Rectal smooth muscle tissue (tissue), 1 donor: ENCODE data around the gene AKAIN1.

Experiments
- H3K27ac ChIP-seq: one replicate; pipeline ENCODE4 v1.7.0; 2013; ENCODE audit warnings: low read depth, low read length, inconsistent platforms
- H3K27me3 ChIP-seq: one replicate; pipeline ENCODE4 v1.7.0; 2013; ENCODE audit warnings: low read length; ENCODE audit not compliant: control insufficient read depth, insufficient read depth
- H3K36me3 ChIP-seq: one replicate; pipeline ENCODE4 v1.7.0; 2013; ENCODE audit warnings: low read length; ENCODE audit not compliant: control insufficient read depth, insufficient read depth
- H3K4me1 ChIP-seq: one replicate; pipeline ENCODE4 v1.7.0; 2013; ENCODE audit warnings: low read length; ENCODE audit not compliant: control insufficient read depth, insufficient read depth
- H3K4me3 ChIP-seq: one replicate; pipeline ENCODE4 v1.7.0; 2013; ENCODE audit warnings: low read length
- H3K9ac ChIP-seq: one replicate; pipeline ENCODE4 v1.7.0; 2013; ENCODE audit warnings: low read length

AKAIN1 gene

DNA sequence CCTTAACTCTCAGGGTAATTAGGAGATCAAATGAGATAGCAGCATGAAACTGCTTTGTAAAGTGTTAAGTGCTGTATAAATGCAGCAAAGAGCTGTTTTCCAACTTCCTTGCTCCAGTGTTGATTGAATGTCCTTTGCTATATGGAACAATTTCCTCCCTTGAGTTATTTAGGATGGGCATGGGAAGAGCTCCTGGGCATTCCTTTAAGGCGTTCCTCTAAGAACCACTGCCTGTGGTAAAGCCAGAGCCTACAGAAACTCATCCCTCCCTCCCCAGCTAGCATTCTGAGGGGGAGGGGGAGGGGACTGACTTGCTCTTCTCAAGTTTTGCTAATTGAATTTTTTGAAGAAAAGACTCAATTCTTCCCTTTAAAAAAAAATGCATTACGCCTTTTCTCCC, 1.4 kb downstream of the AKAIN1 start:
- Histone ChIP-seq H3K4me1 (no peaks in the 10 kb centered on the region), H3K27ac (no peak overlapping the region), H3K4me3 (no peak overlapping the region), H3K9ac (no peak overlapping the region), H3K36me3 (no peaks in the 10 kb centered on the region), H3K27me3 (peaks cover 11% of the 10 kb centered on the region)

DNA sequence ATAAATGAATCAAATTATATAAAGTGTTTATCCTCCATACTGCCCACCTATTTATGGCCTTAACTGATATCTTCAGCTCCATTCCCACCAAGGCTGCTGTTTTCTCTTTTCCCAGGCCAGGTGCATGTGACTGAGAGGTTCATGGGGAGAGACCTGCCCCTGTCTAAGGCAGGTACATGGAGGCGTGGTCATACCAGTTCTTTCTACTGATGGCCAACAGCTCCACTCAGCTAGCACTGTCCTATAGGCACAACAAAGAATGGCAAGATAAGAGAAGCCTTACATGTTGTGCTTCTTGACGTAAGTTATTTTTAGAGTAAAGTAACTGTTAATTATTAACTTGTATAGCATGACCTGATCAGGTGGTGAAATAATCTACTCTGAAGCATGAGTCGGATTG, 16.8 kb downstream of the AKAIN1 start:
- no peaks in the 10 kb centered on the region for H3K4me1 ChIP-seq
- H3K9ac ChIP-seq = no peak overlapping the region
- H3K4me3 ChIP-seq = no peak overlapping the region

DNA sequence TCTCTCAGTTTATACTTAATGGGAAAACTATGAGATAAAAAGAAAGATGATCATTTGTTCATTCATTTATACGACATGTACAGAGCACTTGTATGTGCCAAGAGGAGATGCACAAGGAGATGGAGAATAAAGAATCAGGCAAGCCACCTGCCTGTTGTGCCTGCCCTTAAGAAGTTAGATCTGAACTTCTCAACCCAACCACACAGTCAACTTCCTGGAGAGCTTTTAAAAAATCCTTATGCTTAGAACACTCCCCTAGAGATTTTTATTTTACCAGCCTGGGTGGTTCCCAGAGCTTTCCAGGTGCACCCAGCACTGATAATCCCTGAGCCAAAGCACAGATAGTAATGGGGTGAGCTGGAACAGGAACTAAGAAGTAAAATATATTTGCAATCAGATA, 18.5 kb downstream of the AKAIN1 start:
- Histone ChIP-seq H3K4me1 (no peaks in the 10 kb centered on the region), H3K27ac (no peak overlapping the region), H3K36me3 (no peaks in the 10 kb centered on the region), H3K27me3 (no peaks in the 10 kb centered on the region), H3K4me3 (no peak overlapping the region), H3K9ac (no peak overlapping the region)

More for the DNA sequence above, 16.8 kb downstream of the AKAIN1 start:
- Histone ChIP-seq H3K36me3 (no peaks in the 10 kb centered on the region), H3K27ac (no peak overlapping the region), H3K27me3 (no peaks in the 10 kb centered on the region)

DNA sequence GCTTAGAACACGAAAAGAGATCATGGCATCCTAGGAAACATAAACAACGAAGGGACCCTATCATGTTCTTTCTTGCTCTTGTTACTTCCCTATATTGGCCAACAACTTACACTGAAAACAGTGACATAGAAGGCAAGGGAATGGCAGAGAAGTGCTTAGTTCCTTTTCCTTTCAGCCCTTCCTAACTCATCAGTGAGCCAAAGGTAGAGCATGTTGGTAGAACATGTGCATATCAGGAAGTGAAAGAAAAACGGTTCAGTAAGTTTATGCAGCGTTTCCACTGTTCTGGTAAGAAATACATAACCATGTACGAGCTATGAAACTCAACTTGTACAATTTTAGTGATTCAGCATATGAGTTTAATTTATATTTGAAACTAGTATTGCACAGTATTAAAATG, 21.7 kb downstream of the AKAIN1 start:
- Histone ChIP-seq H3K27ac (no peak overlapping the region), H3K36me3 (no peaks in the 10 kb centered on the region), H3K27me3 (no peaks in the 10 kb centered on the region), H3K9ac (no peak overlapping the region), H3K4me3 (no peak overlapping the region), H3K4me1 (no peaks in the 10 kb centered on the region)

DNA sequence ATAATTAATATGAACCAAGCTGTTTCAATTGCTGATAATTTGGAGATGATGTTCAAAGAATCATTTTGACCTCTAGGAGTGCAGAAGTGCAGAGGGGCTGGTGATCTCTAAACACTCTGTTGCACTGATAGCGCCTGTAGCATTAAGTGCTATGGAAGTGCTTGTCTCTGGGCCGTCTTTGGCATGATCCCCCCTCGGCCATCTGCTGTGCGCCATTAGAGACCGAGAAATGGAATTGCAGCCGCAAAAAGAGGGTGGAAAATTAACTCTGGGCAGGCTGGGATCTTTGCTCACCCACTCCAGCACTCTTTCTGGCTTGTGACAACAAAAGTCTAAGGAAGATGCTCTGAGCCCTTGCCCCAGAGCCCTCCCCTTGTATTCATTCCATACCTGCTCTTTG, 23.4 kb downstream of the AKAIN1 start:
- no peak overlapping the region for H3K27ac ChIP-seq
- no peak overlapping the region for H3K4me3 ChIP-seq
- H3K9ac ChIP-seq = no peak overlapping the region
- H3K36me3 ChIP-seq = no peaks in the 10 kb centered on the region
- no peaks in the 10 kb centered on the region for H3K4me1 ChIP-seq
- H3K27me3 ChIP-seq = no peaks in the 10 kb centered on the region

DNA sequence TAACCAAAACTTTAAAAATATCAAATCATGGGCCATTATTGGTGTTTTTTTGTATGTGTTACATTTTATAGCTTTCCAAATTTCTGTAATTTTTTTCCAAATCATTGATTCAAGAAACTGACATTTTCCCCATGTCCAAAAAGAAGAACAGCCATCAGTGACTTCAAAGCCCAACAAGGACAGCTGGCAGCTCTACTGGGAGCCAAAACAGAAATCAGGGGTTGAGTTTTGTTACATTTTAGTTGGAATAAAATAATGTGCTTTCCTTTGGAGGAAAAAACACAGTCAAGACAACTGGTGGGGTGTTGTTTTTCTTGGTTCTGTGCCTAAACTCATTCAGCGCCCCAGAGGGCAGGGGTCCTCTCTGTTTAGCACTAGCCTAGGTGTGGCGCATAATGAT, 23.8 kb downstream of the AKAIN1 start:
- no peak overlapping the region for H3K4me3 ChIP-seq
- no peaks in the 10 kb centered on the region for H3K4me1 ChIP-seq
- H3K9ac ChIP-seq = no peak overlapping the region
- no peaks in the 10 kb centered on the region for H3K36me3 ChIP-seq
- no peaks in the 10 kb centered on the region for H3K27me3 ChIP-seq
- no peak overlapping the region for H3K27ac ChIP-seq

DNA sequence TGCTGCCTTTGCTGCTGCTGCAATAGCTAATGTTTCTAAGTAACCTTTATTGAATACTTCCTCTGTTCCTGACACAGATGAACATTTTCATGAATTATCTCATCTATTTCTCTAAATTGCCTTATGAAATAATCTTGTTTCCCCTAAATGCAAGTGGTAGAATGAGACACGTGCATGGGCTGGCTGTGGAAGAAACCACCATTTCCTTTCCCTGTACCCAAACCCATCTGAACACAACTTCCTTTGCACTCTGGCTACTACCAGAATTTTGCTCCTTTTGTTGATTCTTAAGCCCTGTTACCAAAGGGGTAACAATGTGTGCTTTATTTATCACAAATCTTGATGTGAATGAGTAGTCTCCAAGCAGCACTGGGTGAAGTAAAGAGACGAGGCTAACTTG, 29.2 kb downstream of the AKAIN1 start:
- Histone ChIP-seq H3K27me3 (no peaks in the 10 kb centered on the region), H3K4me1 (no peaks in the 10 kb centered on the region), H3K4me3 (no peak overlapping the region), H3K9ac (no peak overlapping the region), H3K27ac (no peak overlapping the region), H3K36me3 (no peaks in the 10 kb centered on the region)

DNA sequence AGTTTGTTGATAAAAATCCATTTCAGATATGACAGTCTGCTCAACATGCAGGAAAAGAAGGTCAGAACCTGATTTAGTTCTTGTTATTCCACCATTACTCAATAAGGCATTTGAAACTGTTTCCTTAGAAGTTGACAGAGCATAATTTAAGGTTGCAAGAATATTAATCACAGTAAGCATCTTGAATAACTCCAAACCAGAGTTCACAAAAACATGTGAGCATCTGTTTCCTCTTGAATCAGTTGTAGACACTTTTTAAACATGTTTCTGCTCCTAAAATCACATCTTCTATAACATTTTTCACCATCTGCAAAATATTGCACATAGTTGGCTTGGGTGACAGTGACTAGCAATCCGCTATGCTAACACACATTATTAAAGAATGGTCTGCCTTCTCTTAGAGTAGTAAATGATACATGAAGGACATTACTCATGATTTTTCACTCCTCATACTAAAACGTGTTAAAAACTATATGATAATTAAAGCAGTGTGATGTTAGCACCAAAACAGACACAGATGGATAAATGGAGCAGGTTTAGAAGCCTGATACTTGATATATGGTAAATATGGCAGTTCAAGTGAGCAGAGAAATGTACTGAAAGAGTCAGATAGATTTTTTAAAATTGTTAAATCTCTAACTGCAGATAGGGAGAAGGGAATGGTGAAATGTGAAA, 30.3 kb downstream of the AKAIN1 start:
- Histone ChIP-seq H3K9ac (no peak overlapping the region), H3K27ac (no peak overlapping the region), H3K27me3 (no peaks in the 10 kb centered on the region), H3K4me3 (no peak overlapping the region), H3K4me1 (no peaks in the 10 kb centered on the region), H3K36me3 (no peaks in the 10 kb centered on the region)

DNA sequence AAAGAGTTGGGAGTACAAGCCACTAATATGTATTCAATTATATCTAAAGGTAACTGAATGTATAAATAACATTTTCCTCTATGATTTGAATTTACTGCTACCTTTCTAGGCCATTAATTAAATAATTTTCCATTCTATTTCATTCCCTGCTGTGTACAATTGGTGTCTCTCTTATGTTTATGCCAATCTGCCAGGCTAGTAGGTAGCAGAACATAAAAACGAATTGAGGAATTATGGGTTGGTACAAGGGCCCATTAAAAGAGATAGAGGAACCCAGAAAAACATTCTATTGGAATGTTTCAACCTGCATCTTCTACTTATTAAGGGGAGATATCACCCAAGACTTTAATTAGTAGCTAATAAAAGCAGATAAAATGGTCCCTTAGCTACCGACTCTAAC, 32.2 kb downstream of the AKAIN1 start:
- Histone ChIP-seq H3K27me3 (no peaks in the 10 kb centered on the region), H3K9ac (no peak overlapping the region), H3K36me3 (no peaks in the 10 kb centered on the region), H3K4me3 (no peak overlapping the region), H3K27ac (no peak overlapping the region), H3K4me1 (no peaks in the 10 kb centered on the region)

DNA sequence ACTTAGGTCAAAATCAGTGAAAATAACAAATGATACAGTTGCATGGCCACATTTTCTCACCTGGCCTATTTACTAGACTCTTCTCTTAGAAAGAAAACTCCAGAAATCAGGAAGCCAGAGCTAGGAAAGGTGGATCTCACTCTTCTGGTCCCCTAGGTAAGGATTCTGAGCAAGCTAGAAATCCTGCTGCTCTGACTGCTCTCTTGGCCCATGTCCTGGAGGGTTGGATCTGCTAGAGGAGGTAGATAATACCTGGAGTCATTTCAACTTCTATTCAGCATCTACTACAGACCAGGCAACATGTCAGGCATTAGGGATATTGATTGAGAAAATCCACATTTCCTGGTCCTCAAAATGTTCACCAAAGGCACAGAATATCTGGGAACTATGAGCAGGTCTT, 34.9 kb downstream of the AKAIN1 start:
- Histone ChIP-seq H3K4me3 (no peak overlapping the region), H3K27ac (no peak overlapping the region), H3K27me3 (no peaks in the 10 kb centered on the region), H3K36me3 (no peaks in the 10 kb centered on the region), H3K9ac (no peak overlapping the region), H3K4me1 (no peaks in the 10 kb centered on the region)

DNA sequence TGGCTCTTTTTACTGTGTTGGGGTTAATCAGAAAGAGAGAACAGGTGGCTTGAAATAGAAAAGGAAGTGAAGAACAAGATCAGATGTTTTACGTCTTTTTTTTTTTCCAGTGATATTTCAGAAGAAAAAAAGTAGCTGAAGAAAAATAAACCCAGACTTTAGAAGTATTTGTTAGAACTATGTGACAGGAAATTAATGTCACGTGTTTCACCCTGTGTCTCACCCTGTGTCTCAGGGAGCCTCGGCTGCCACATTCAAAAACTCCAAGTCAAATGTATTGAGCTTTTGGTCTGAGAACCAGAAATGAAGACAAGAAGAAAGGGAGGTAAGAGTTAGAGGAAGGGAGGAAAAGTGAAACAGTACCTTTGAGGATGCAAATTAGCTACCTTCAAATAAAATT, 38.0 kb downstream of the AKAIN1 start:
- H3K4me3 ChIP-seq = no peak overlapping the region
- no peak overlapping the region for H3K27ac ChIP-seq
- H3K9ac ChIP-seq = no peak overlapping the region
- no peaks in the 10 kb centered on the region for H3K4me1 ChIP-seq
- no peaks in the 10 kb centered on the region for H3K36me3 ChIP-seq
- no peaks in the 10 kb centered on the region for H3K27me3 ChIP-seq

DNA sequence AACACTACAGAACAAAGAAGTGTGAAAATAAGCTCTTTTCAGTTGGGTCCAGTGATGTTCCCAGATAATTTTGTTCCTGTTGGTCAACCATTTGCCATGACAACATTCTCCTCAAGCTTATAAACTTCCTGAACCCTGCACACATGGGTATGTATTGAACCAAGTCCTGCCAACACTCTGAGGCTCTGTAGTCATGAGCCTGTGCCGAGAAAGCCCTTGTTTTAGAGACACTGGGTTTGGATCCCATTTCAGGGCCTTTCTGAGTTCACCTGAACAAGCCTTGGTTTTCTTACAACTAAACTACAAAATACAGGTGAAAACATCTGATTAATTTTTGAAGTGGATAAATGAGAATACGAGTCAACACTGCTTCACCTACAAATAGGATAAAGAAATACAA, 38.5 kb downstream of the AKAIN1 start:
- H3K4me1 ChIP-seq = no peaks in the 10 kb centered on the region
- no peak overlapping the region for H3K9ac ChIP-seq
- H3K27ac ChIP-seq = no peak overlapping the region
- no peaks in the 10 kb centered on the region for H3K27me3 ChIP-seq
- no peaks in the 10 kb centered on the region for H3K36me3 ChIP-seq
- no peak overlapping the region for H3K4me3 ChIP-seq

DNA sequence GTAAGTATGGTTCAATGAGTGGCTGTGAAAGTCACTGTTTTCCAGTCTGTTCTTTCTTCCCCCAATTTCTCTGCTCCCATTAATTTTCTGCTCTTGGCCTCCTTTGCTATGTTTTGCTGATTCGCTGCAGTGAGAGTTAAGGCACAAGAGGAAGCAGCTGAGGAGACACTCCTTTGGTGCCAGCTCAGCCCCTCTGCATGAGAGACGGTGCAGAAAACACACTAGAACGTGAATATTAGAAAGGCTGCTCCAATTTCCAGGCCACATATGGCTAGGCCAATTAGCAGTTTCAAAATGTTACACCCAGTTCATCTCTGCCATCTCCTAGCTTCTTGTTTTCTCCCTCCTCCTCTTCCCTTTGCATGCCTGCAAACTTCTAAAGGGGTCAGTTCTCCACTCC, 38.9 kb downstream of the AKAIN1 start:
- Histone ChIP-seq H3K9ac (no peak overlapping the region), H3K36me3 (no peaks in the 10 kb centered on the region), H3K27me3 (no peaks in the 10 kb centered on the region), H3K27ac (no peak overlapping the region), H3K4me3 (no peak overlapping the region), H3K4me1 (no peaks in the 10 kb centered on the region)
